ENCODE results near the gene CDYL2. TPM values are rescaled to one million over a fixed set of nuclear protein-coding genes. Genes with fewer than 3 reads are reported as not detected.

CDYL2 gene
- total RNA-seq, 4 donors from 2014 or later: 0.80 to 3.5 (median 2.3) TPM

DNA sequence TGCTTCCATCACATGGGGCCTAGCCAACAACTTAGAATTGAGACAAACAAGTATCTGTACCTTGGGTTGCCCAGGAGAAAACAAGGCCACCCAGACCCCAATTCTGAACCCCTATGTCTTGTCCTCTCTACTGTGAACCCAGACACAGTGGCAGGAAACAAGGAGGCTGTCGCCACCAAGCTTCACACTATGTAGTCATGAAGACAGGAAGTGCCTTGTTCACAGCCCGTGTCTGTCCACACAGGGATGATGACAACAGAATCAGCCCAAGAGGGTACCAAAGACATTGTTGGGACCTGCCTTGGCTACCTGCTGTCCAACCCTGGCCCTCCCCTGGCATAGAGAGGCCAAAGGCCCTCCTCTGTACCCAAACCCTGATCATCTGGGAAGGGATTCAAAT is 84.8 kb downstream of the CDYL2 start:
- Histone ChIP-seq H3K9me3 (peaks cover 0 to 5% of the 10 kb centered on the region in 2 donors), H3K4me3 (no peak overlapping the region), H3K27me3 (no peaks in the 10 kb centered on the region), H3K36me3 (no peaks in the 10 kb centered on the region), H3K4me1 (no peaks in the 10 kb centered on the region), H3K27ac (no peak overlapping the region)
- TF ChIP-seq, protein P1, sequence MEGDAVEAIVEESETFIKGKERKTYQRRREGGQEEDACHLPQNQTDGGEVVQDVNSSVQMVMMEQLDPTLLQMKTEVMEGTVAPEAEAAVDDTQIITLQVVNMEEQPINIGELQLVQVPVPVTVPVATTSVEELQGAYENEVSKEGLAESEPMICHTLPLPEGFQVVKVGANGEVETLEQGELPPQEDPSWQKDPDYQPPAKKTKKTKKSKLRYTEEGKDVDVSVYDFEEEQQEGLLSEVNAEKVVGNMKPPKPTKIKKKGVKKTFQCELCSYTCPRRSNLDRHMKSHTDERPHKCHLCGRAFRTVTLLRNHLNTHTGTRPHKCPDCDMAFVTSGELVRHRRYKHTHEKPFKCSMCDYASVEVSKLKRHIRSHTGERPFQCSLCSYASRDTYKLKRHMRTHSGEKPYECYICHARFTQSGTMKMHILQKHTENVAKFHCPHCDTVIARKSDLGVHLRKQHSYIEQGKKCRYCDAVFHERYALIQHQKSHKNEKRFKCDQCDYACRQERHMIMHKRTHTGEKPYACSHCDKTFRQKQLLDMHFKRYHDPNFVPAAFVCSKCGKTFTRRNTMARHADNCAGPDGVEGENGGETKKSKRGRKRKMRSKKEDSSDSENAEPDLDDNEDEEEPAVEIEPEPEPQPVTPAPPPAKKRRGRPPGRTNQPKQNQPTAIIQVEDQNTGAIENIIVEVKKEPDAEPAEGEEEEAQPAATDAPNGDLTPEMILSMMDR (IDR thresholded peaks at IDR 0.05): no peak
- no peak for TF ChIP-seq POLR2A (IDR thresholded peaks at IDR 0.05)
- no peak for TF ChIP-seq EP300 (IDR thresholded peaks at IDR 0.05; ENCODE audit: low read depth)
- TF ChIP-seq POLR2AphosphoS5 (IDR thresholded peaks at IDR 0.05): no peak
- in situ Hi-C loops (cut with MboI; ENCODE audit: low pct_ligation_motif_present in 1 of 4, low pct_unique_long_range_greater_than_20kb in 1 of 4, low sequenced_read_pairs in 3 of 4): no loop called here
- 70% methylated on average over 2 of the region's 2 CpGs; no CpG with 5 or more reads in 1 of the 2 donors for WGBS, 2 donors (ENCODE audit: low coverage in 1 of 2)
- DNase-seq: no peak
- intact Hi-C loops (cut with DNase I; ENCODE audit: low total_unique reads): no loop called here

DNA sequence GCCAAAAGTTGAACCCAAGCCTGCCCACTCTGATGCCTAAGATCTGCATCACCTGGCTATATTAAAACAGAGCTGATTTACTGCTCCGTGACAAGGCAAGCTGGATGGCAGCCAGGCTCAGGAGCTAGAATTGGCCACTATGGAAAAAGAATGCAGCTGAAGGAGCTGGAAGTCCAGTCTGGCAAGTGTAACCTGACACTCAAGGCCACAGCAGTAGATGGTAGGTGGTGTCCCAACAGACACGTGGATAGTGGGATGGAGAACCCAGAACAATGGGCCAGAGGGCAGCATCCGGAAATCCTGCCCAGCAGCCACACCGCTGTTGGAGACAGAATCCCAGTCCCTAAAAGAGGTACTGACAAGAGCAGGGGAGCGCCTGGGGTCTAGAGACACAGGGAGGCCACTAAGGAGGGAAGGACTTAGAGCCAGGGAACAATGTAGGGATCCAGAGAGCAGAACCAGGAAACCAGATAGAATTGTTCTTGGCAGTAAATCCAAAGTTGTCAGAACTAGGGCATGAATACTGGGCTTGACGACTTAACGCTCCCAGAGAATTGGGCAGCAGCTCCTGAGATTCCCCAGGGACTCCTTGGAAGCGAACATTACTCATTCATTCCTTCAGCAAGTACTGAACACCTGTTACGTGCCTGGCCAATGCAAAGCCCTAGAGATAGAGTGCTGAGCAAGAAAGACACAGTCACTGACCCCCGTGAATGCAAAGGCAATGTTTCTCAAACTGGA is 85.7 kb downstream of the CDYL2 start:
- intact Hi-C loops (cut with DNase I; ENCODE audit: low total_unique reads): no loop called here
- Histone ChIP-seq H3K36me3 (no peaks in the 10 kb centered on the region), H3K9me3 (peaks cover 0 to 5% of the 10 kb centered on the region in 2 donors), H3K4me1 (no peaks in the 10 kb centered on the region), H3K27me3 (no peaks in the 10 kb centered on the region), H3K4me3 (no peak overlapping the region), H3K27ac (no peak overlapping the region)
- TF ChIP-seq POLR2A (IDR thresholded peaks at IDR 0.05) (no peak), POLR2AphosphoS5 (IDR thresholded peaks at IDR 0.05) (no peak), EP300 (IDR thresholded peaks at IDR 0.05; ENCODE audit: low read depth) (no peak)
- TF ChIP-seq, protein P1 (IDR thresholded peaks at IDR 0.05): no peak
- WGBS, 2 donors (ENCODE audit: low coverage in 1 of 2): 60 to 77% methylated on average over 1 to 10 of the region's 10 CpGs
- no peak for DNase-seq
- in situ Hi-C loops (cut with MboI; ENCODE audit: low pct_ligation_motif_present in 1 of 4, low pct_unique_long_range_greater_than_20kb in 1 of 4, low sequenced_read_pairs in 3 of 4): no loop called here

DNA sequence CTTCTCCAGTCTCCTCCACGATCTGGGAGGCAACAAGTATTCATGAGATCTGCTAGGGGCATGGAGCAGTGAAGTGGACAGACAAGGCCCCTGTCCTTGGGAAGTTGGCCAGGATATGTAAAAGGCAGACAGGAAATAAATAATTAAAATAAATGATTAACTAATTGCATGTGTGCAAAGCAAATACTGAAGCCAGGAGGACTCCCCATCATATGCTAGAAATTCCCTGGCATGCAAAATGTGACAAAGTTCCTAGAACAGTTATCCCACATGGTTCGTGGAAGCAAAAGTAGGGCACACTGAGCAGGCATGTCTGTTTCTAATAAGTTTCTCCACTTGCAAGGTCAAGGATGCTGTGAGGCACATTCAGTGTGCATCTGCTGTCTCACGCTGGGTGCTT is 86.8 kb downstream of the CDYL2 start:
- Histone ChIP-seq H3K4me1 (no peaks in the 10 kb centered on the region), H3K36me3 (no peaks in the 10 kb centered on the region), H3K4me3 (no peak overlapping the region), H3K27me3 (no peaks in the 10 kb centered on the region), H3K9me3 (peaks cover 0 to 2% of the 10 kb centered on the region in 2 donors), H3K27ac (no peak overlapping the region)
- 72 to 73% methylated on average over 2 to 3 of the region's 3 CpGs for WGBS, 2 donors (ENCODE audit: low coverage in 1 of 2)
- no peak for DNase-seq
- in situ Hi-C loops (cut with MboI; ENCODE audit: low pct_ligation_motif_present in 1 of 4, low pct_unique_long_range_greater_than_20kb in 1 of 4, low sequenced_read_pairs in 3 of 4) (no loop called here), intact Hi-C loops (cut with DNase I; ENCODE audit: low total_unique reads) (no loop called here)
- no peak for TF ChIP-seq EP300 (IDR thresholded peaks at IDR 0.05; ENCODE audit: low read depth)
- no peak for TF ChIP-seq POLR2A (IDR thresholded peaks at IDR 0.05)
- TF ChIP-seq, protein P1 (IDR thresholded peaks at IDR 0.05): no peak
- no peak for TF ChIP-seq POLR2AphosphoS5 (IDR thresholded peaks at IDR 0.05)

DNA sequence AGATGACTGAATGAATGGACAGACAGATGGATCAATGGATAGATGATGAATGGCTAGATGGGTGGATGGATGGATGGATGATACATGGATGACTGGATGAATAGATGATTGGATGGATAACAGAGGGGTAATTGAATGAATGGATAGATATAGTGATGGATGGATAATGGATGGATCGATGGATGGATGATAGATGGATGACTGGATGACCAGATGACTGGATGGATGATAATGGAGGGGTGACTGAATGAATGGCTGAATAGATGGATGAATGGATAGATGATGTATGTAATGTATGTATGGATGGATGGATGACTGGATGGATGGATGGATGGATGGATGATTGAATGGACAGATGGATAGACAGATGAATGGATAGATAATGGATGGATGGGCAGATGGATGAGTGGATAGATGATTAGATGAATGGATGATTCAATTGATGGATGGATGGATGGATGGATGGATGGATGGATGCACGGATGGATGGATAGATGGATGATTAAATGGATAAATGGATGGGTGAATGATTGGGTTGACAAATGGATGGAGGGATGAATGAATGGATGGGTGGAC is 87.7 kb downstream of the CDYL2 start:
- TF ChIP-seq POLR2AphosphoS5 (IDR thresholded peaks at IDR 0.05): no peak
- TF ChIP-seq, protein P1 (IDR thresholded peaks at IDR 0.05): no peak
- no peak for TF ChIP-seq EP300 (IDR thresholded peaks at IDR 0.05; ENCODE audit: low read depth)
- TF ChIP-seq POLR2A (IDR thresholded peaks at IDR 0.05): no peak
- no peaks in the 10 kb centered on the region for H3K36me3 ChIP-seq
- no peak overlapping the region for H3K27ac ChIP-seq
- intact Hi-C loops (cut with DNase I; ENCODE audit: low total_unique reads) (no loop called here), in situ Hi-C loops (cut with MboI; ENCODE audit: low pct_ligation_motif_present in 1 of 4, low pct_unique_long_range_greater_than_20kb in 1 of 4, low sequenced_read_pairs in 3 of 4) (no loop called here)
- no peak overlapping the region for H3K4me3 ChIP-seq
- no peaks in the 10 kb centered on the region for H3K9me3 ChIP-seq
- H3K4me1 ChIP-seq: no peaks in the 10 kb centered on the region
- H3K27me3 ChIP-seq: no peaks in the 10 kb centered on the region
- no peak for DNase-seq
- 84 to 86% methylated on average over 2 of the region's 2 CpGs for WGBS, 2 donors (ENCODE audit: low coverage in 1 of 2)
